Endothelial cell of umbilical vein (primary cell): ENCODE measurements around the gene SEMA5A. TPM values are rescaled to one million over a fixed set of nuclear protein-coding genes. Genes with fewer than 3 reads are reported as not detected.

Experiments
- BruUV-seq: library from RNA; stranded (reverse); fragments of 400-500 nt; replicated peaks from 2 replicates; lab custom pipeline; 2021; lab: Mats Ljungman, UMichigan
- CTCF ChIA-PET: fragments of 300-600, 350-600 bp; sonication (Branson Sonifier 250); formaldehyde crosslinking; loops from one replicate; lab custom pipeline; 2021; ENCODE audit warnings: antibody characterized with exemption, inconsistent platforms; lab: Charles Lee
- POLR2A ChIA-PET: fragments of 300-600, 350-600 bp; sonication (Branson Sonifier 250); formaldehyde crosslinking; loops from one replicate; lab custom pipeline; 2021; ENCODE audit warnings: antibody characterized with exemption, inconsistent platforms; lab: Charles Lee
- DNase-seq: peaks from one replicate; pipeline ENCODE4 v3.0.0-alpha.2; 2011; ENCODE audit warnings: low read depth, low spot score
- FAIRE-seq: peaks from 2 replicates; lab custom pipeline; 2011; peaks lifted over from hg19 to GRCh38; lab: Jason Lieb, UNC
- H2AFZ ChIP-seq: 2 replicates; pipeline ENCODE4 v1.6.0; 2012; ENCODE audit warnings: low read depth, low read length, control low read depth, inconsistent platforms
- H3K27ac ChIP-seq: 2 replicates; pipeline ENCODE4 v1.5.1; 2011; ENCODE audit warnings: low read depth, mild to moderate bottlenecking, control low read depth, low read length, moderate library complexity; ENCODE audit not compliant: insufficient read depth
- H3K27me3 ChIP-seq, 2 experiments: 2 replicates each; pipeline versions ENCODE4 v1.6.0 to v1.6.1; 2011; ENCODE audit warnings: low read length in 2 of 2, mixed read lengths in 1 of 2; ENCODE audit not compliant: control insufficient read depth in 2 of 2, insufficient read depth in 2 of 2
- H3K36me3 ChIP-seq, 2 experiments: 2 replicates in 1 of 2; 3 replicates in 1 of 2; pipeline ENCODE4 v1.5.1; 2011; ENCODE audit warnings: low read length in 2 of 2, mild to moderate bottlenecking in 1 of 2, moderate library complexity in 1 of 2; ENCODE audit not compliant: control insufficient read depth in 2 of 2, insufficient read depth in 2 of 2; ENCODE audit errors: extremely low read depth in 1 of 2
- H3K4me1 ChIP-seq: 3 replicates; pipeline ENCODE4 v1.5.1; 2011; ENCODE audit warnings: mild to moderate bottlenecking, low read length; ENCODE audit not compliant: control insufficient read depth, insufficient read depth; ENCODE audit errors: extremely low read depth
- H3K4me2 ChIP-seq: 2 replicates; pipeline ENCODE4 v1.6.1; 2011; ENCODE audit warnings: low read length, control low read depth, mixed read lengths; ENCODE audit not compliant: insufficient read depth
- H3K4me3 ChIP-seq, 3 experiments: fragments of 200-600 bp in 1 of 3; sonication (generic), shearing (Covaris generic) in 1 of 3; replicated peaks in 1 of 3; 2 replicates each; pipeline ENCODE4 v1.5.1; 2011 to 2016; ENCODE audit warnings: control low read depth in 3 of 3, low read length in 3 of 3, mild to moderate bottlenecking in 2 of 3, inconsistent platforms in 1 of 3, low read depth in 1 of 3, moderate library complexity in 1 of 3; ENCODE audit not compliant: insufficient read depth in 1 of 3
- H3K79me2 ChIP-seq: 2 replicates; pipeline ENCODE4 v1.6.0; 2012; ENCODE audit warnings: low read length, inconsistent platforms; ENCODE audit not compliant: control insufficient read depth, insufficient read depth
- H3K9ac ChIP-seq: replicated peaks from 2 replicates; pipeline ENCODE3; 2011; ENCODE audit warnings: low read length, control low read depth; ENCODE audit not compliant: insufficient read depth; ENCODE audit errors: extremely low read depth
- H3K9me1 ChIP-seq: replicated peaks from 3 replicates; pipeline ENCODE4 v1.6.0; 2011; ENCODE audit warnings: mild to moderate bottlenecking, low read length; ENCODE audit not compliant: control insufficient read depth, insufficient read depth; ENCODE audit errors: extremely low read depth
- H3K9me3 ChIP-seq: replicated peaks from 2 replicates; pipeline ENCODE4 v1.5.1; 2012; ENCODE audit warnings: low read length, inconsistent platforms; ENCODE audit not compliant: control insufficient read depth, insufficient read depth
- H4K20me1 ChIP-seq: replicated peaks from 2 replicates; pipeline ENCODE3; 2011; ENCODE audit warnings: mild to moderate bottlenecking, low read length; ENCODE audit not compliant: control insufficient read depth, insufficient read depth; ENCODE audit errors: extremely low read depth
- EZH2 ChIP-seq: IDR thresholded peaks from 2 replicates; pipeline ENCODE4 v1.6.1; 2012; ENCODE audit warnings: borderline replicate concordance, low read depth, mild to moderate bottlenecking, moderate library complexity, low read length, inconsistent platforms; ENCODE audit not compliant: severe bottlenecking
- FOS ChIP-seq: IDR thresholded peaks from 2 replicates; pipeline ENCODE4 v1.6.1; 2011; ENCODE audit warnings: mild to moderate bottlenecking, low read length, moderate library complexity, borderline replicate concordance; ENCODE audit not compliant: insufficient read depth
- GATA2 ChIP-seq: IDR thresholded peaks from 2 replicates; pipeline ENCODE4 v1.7.0; 2011; ENCODE audit warnings: low read depth, mild to moderate bottlenecking, moderate library complexity, mixed read lengths, low read length; ENCODE audit not compliant: insufficient read length, insufficient read depth
- MAX ChIP-seq: IDR thresholded peaks from 2 replicates; pipeline ENCODE4 v1.6.1; 2011; ENCODE audit not compliant: insufficient read depth, insufficient read length
- MYC ChIP-seq: IDR thresholded peaks from one replicate; pipeline ENCODE4 v1.6.1; 2011; ENCODE audit warnings: mild to moderate bottlenecking, low read depth, low read length
- POLR2A ChIP-seq: IDR thresholded peaks from 2 replicates; pipeline ENCODE4 v1.6.1; 2012; ENCODE audit warnings: low read depth, mild to moderate bottlenecking, control low read depth, low read length
- dilution Hi-C: fragments of 300-500 bp; cut with MboI; formaldehyde crosslinking; loops from one replicate; pipeline ENCODE4 v1.15.0; 2019; ENCODE audit warnings: low sequenced_read_pairs; ENCODE audit not compliant: extremely low pct_ligation_motif_present
- intact Hi-C: fragments of 100-400 bp; cut with micrococcal nuclease; formaldehyde crosslinking; loops from one replicate; pipeline ENCODE4 v1.10.0; 2022
- polyA plus RNA-seq, 4 experiments: library from polyadenylated mRNA; depleted of rRNA in 3 of 4; stranded (reverse) in 3 of 4; unstranded in 1 of 4; fragments of >200 nt; gene quantifications; 2 replicates each; pipeline versions ENCODE4 v1.2.1 to v1.2.3, GENCODE V29; 2011 to 2012; ENCODE audit warnings: missing spikeins in 1 of 4
- total RNA-seq: library from RNA; stranded (reverse); gene quantifications from 2 replicates; pipeline ENCODE4 v1.2.3, GENCODE V29; 2021

Gene SEMA5A
- total and polyA plus RNA-seq, 2 donors (not counting 3 experiments of a cell fraction or from before 2014, with no cell fraction given): 0.04 to 0.06 TPM

GRCh38 chr5:9320652-9321051 lies 225.2 kb downstream of the SEMA5A start:
- Histone ChIP-seq H3K4me2 (no peak overlapping the region), H3K9me3 (no peaks in the 10 kb centered on the region), H3K27me3 (no peaks in the 10 kb centered on the region), H3K9ac (no peak overlapping the region), H3K4me3 (no peak overlapping the region), H3K79me2 (no peaks in the 10 kb centered on the region), H3K36me3 (no peaks in the 10 kb centered on the region), H3K4me1 (no peaks in the 10 kb centered on the region), H2AFZ (no peak overlapping the region), H3K9me1 (no peaks in the 10 kb centered on the region), H4K20me1 (no peaks in the 10 kb centered on the region), H3K27ac (no peak overlapping the region)
- BruUV-seq: no TSS peak
- ChIA-PET POLR2A (no interaction called here), CTCF (no interaction called here)
- no peak for DNase-seq
- intact Hi-C loops (no loop called here), dilution Hi-C loops (no loop called here)
- TF ChIP-seq FOS: no peak
- no peak for TF ChIP-seq GATA2
- TF ChIP-seq EZH2: no peak
- TF ChIP-seq MAX: no peak
- TF ChIP-seq POLR2A: no peak
- no peak for FAIRE-seq

GRCh38 chr5:9318031-9318430 lies 227.8 kb downstream of the SEMA5A start:
- TF ChIP-seq MYC: no peak
- no peak for TF ChIP-seq POLR2A
- no TSS peak for BruUV-seq
- H3K4me1 ChIP-seq: no peaks in the 10 kb centered on the region
- no peaks in the 10 kb centered on the region for H3K27me3 ChIP-seq
- intact Hi-C loops (no loop called here), dilution Hi-C loops (no loop called here)
- H3K9me3 ChIP-seq: no peaks in the 10 kb centered on the region
- no peak overlapping the region for H3K4me3 ChIP-seq
- H2AFZ ChIP-seq: no peak overlapping the region
- DNase-seq (no peak), FAIRE-seq (no peak)
- no peak overlapping the region for H3K4me2 ChIP-seq
- no peaks in the 10 kb centered on the region for H4K20me1 ChIP-seq
- no peak overlapping the region for H3K9ac ChIP-seq
- no peaks in the 10 kb centered on the region for H3K9me1 ChIP-seq
- no peak overlapping the region for H3K27ac ChIP-seq
- ChIA-PET POLR2A (no interaction called here), CTCF (no interaction called here)
- no peaks in the 10 kb centered on the region for H3K79me2 ChIP-seq
- no peaks in the 10 kb centered on the region for H3K36me3 ChIP-seq
